Measurements from ENCODE around the gene RSPH10B2.
"Not testable (repeated sequence)": the region's sequence is repeated elsewhere in the genome, so short reads cannot be mapped to it uniquely, and the experiment has no call there.

- TF ChIP-seq POLR2A, POLR2AphosphoS5 (IDR thresholded peaks at IDR 0.05): not testable (repeated sequence)
- TF ChIP-seq, protein P1, sequence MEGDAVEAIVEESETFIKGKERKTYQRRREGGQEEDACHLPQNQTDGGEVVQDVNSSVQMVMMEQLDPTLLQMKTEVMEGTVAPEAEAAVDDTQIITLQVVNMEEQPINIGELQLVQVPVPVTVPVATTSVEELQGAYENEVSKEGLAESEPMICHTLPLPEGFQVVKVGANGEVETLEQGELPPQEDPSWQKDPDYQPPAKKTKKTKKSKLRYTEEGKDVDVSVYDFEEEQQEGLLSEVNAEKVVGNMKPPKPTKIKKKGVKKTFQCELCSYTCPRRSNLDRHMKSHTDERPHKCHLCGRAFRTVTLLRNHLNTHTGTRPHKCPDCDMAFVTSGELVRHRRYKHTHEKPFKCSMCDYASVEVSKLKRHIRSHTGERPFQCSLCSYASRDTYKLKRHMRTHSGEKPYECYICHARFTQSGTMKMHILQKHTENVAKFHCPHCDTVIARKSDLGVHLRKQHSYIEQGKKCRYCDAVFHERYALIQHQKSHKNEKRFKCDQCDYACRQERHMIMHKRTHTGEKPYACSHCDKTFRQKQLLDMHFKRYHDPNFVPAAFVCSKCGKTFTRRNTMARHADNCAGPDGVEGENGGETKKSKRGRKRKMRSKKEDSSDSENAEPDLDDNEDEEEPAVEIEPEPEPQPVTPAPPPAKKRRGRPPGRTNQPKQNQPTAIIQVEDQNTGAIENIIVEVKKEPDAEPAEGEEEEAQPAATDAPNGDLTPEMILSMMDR (IDR thresholded peaks at IDR 0.05): not testable (repeated sequence)
Observed at GRCh38 chr7:6797218-6797617, 43.3 kb downstream of the RSPH10B2 start.

All from sigmoid colon (tissue), 4 donors.